DOHH2 (cell line): ENCODE measurements around the gene CD28.

ENCODE experiments used
- H3F3A ChIP-seq: fragments of 200-600 bp; sonication (generic), shearing (Covaris generic); 2 replicates; pipeline ENCODE4 v1.6.0; 2016; ENCODE audit warnings: antibody characterized with exemption, mild to moderate bottlenecking; ENCODE audit not compliant: control insufficient read depth, insufficient read depth
- H3K27ac ChIP-seq: fragments of 200-600 bp; sonication (generic); 2 replicates; pipeline ENCODE4 v1.5.1; 2014; ENCODE audit warnings: low read depth, mild to moderate bottlenecking, low read length, moderate library complexity
- H3K27me3 ChIP-seq: fragments of 200-600 bp; sonication (generic); 2 replicates; pipeline ENCODE4 v1.6.1; 2014; ENCODE audit warnings: mild to moderate bottlenecking, low read length, mixed read lengths; ENCODE audit not compliant: control insufficient read depth
- H3K36me3 ChIP-seq: fragments of 200-600 bp; sonication (generic); 2 replicates; pipeline ENCODE4 v1.6.1; 2014; ENCODE audit warnings: mild to moderate bottlenecking, low read length, moderate library complexity, mixed read lengths; ENCODE audit not compliant: control insufficient read depth
- H3K4me1 ChIP-seq: fragments of 200-600 bp; sonication (generic); 2 replicates; pipeline ENCODE4 v1.6.1; 2014; ENCODE audit warnings: mild to moderate bottlenecking, low read length, mixed read lengths; ENCODE audit not compliant: control insufficient read depth
- H3K4me2 ChIP-seq: fragments of 200-600 bp; sonication (generic); 2 replicates; pipeline ENCODE4 v1.6.0; 2014; ENCODE audit warnings: mild to moderate bottlenecking, low read length, moderate library complexity
- H3K4me3 ChIP-seq: fragments of 200-600 bp; sonication (generic); 2 replicates; pipeline ENCODE4 v1.5.1; 2014; ENCODE audit warnings: mild to moderate bottlenecking, low read length, mixed read lengths
- H3K79me2 ChIP-seq: fragments of 200-600 bp; sonication (generic); 2 replicates; pipeline ENCODE4 v1.6.1; 2014; ENCODE audit warnings: mild to moderate bottlenecking, low read length, mixed read lengths; ENCODE audit not compliant: control insufficient read depth
- H3K9me2 ChIP-seq: fragments of 200-600 bp; sonication (generic); replicated peaks from 2 replicates; pipeline ENCODE4 v1.6.1; 2014; ENCODE audit warnings: mild to moderate bottlenecking, low read length, mixed read lengths; ENCODE audit not compliant: control insufficient read depth
- H3K9me3 ChIP-seq: fragments of 200-600 bp; sonication (generic); 2 replicates; pipeline ENCODE4 v1.6.1; 2014; ENCODE audit warnings: antibody characterized with exemption, low read length, mixed read lengths; ENCODE audit not compliant: control insufficient read depth, insufficient read depth
- H4K20me1 ChIP-seq: fragments of 200-600 bp; sonication (generic); 2 replicates; pipeline ENCODE4 v1.6.0; 2014; ENCODE audit warnings: low read depth, mild to moderate bottlenecking, antibody characterized with exemption, low read length, moderate library complexity; ENCODE audit not compliant: control insufficient read depth, insufficient read depth
- EZH2phosphoT487 ChIP-seq: fragments of 200-600 bp; sonication (generic); IDR thresholded peaks from 2 replicates; pipeline ENCODE4 v1.6.1; 2017; ENCODE audit warnings: borderline replicate concordance, mild to moderate bottlenecking, antibody characterized with exemption, low read length, moderate library complexity, mixed read lengths
- TF ChIP-seq, protein P1 (sequence below): fragments of 200-600 bp; sonication (generic); IDR thresholded peaks from one replicate; pipeline ENCODE4 v1.5.1; 2014; ENCODE audit warnings: antibody characterized with exemption, mild to moderate bottlenecking, low read depth, low read length; ENCODE audit not compliant: poor library complexity, severe bottlenecking

The CD28 gene

GRCh38 chr2:203730076-203730729 lies 23.8 kb downstream of the CD28 start:
- Histone ChIP-seq H3K4me2 (no peak overlapping the region), H3K27ac (no peak overlapping the region), H3K79me2 (no peaks in the 10 kb centered on the region), H3K9me3 (no peaks in the 10 kb centered on the region), H3K27me3 (peaks cover 4% of the 10 kb centered on the region; the same call in 1 of the 2 replicates), H3K36me3 (no peaks in the 10 kb centered on the region), H3K9me2 (no peaks in the 10 kb centered on the region), H3F3A (no peaks in the 10 kb centered on the region), H4K20me1 (no peaks in the 10 kb centered on the region), H3K4me1 (no peaks in the 10 kb centered on the region), H3K4me3 (no peak overlapping the region)
- TF ChIP-seq EZH2phosphoT487 = no peak
- TF ChIP-seq, protein P1, sequence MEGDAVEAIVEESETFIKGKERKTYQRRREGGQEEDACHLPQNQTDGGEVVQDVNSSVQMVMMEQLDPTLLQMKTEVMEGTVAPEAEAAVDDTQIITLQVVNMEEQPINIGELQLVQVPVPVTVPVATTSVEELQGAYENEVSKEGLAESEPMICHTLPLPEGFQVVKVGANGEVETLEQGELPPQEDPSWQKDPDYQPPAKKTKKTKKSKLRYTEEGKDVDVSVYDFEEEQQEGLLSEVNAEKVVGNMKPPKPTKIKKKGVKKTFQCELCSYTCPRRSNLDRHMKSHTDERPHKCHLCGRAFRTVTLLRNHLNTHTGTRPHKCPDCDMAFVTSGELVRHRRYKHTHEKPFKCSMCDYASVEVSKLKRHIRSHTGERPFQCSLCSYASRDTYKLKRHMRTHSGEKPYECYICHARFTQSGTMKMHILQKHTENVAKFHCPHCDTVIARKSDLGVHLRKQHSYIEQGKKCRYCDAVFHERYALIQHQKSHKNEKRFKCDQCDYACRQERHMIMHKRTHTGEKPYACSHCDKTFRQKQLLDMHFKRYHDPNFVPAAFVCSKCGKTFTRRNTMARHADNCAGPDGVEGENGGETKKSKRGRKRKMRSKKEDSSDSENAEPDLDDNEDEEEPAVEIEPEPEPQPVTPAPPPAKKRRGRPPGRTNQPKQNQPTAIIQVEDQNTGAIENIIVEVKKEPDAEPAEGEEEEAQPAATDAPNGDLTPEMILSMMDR = no peak

- Histone ChIP-seq H3K4me1 (no peaks in the 10 kb centered on the region), H3K79me2 (no peaks in the 10 kb centered on the region), H3K9me2 (no peaks in the 10 kb centered on the region), H3K27me3 (peaks cover 4% of the 10 kb centered on the region; the same call in 1 of the 2 replicates), H3K4me3 (no peak overlapping the region), H3K27ac (no peak overlapping the region), H4K20me1 (no peaks in the 10 kb centered on the region), H3K36me3 (no peaks in the 10 kb centered on the region), H3K4me2 (no peak overlapping the region), H3F3A (no peaks in the 10 kb centered on the region), H3K9me3 (no peaks in the 10 kb centered on the region)
- TF ChIP-seq EZH2phosphoT487 = no peak
- TF ChIP-seq, protein P1 = no peak
Observed at GRCh38 chr2:203730883-203731282, 24.4 kb downstream of the CD28 start.

- Histone ChIP-seq H3K27ac (no peak overlapping the region), H3K9me2 (no peaks in the 10 kb centered on the region), H3K36me3 (no peaks in the 10 kb centered on the region), H3K27me3 (peaks cover 4% of the 10 kb centered on the region; the same call in 1 of the 2 replicates), H3K4me2 (no peak overlapping the region), H3K4me1 (no peaks in the 10 kb centered on the region), H3K4me3 (no peak overlapping the region), H3F3A (no peaks in the 10 kb centered on the region), H3K9me3 (no peaks in the 10 kb centered on the region), H4K20me1 (no peaks in the 10 kb centered on the region), H3K79me2 (no peaks in the 10 kb centered on the region)
- TF ChIP-seq, protein P1 = no peak
- no peak for TF ChIP-seq EZH2phosphoT487
Observed at GRCh38 chr2:203732092-203732952, 25.9 kb downstream of the CD28 start.
